SK-N-SH (cell line): Measurements from ENCODE around the gene PAOX. TPM values are rescaled to one million over a fixed set of nuclear protein-coding genes. Genes with fewer than 3 reads are reported as not detected.

ENCODE experiments used
- CTCF ChIA-PET: fragments of 300-600, 350-600 bp; formaldehyde crosslinking; extraction: SDS; loops from one replicate; lab custom pipeline; 2021; lab: Yijun Ruan, JAX
- POLR2A ChIA-PET: fragments of 350-600 bp; sonication (Branson Sonifier 250); formaldehyde crosslinking; extraction: SDS; loops from one replicate; lab custom pipeline; 2020; ENCODE audit warnings: antibody characterized with exemption, inconsistent platforms; lab: Yijun Ruan, JAX
- DNase-seq: peaks from one replicate; pipeline ENCODE4 v3.0.0; 2012
- H2AFZ ChIP-seq: fragments of 200-600 bp; sonication (generic); 2 replicates; pipeline ENCODE4 v1.8.1; 2016; ENCODE audit warnings: antibody characterized with exemption, mild to moderate bottlenecking, low read depth
- H3F3A ChIP-seq: fragments of 200-600 bp; sonication (generic); replicated peaks from 2 replicates; pipeline ENCODE3; 2016; ENCODE audit warnings: antibody characterized with exemption, mild to moderate bottlenecking; ENCODE audit not compliant: insufficient read depth
- H3K27ac ChIP-seq, 2 experiments: fragments of 200-500 bp in 1 of 2; fragments of 200-600 bp in 1 of 2; sonication (Bioruptor generic) in 1 of 2; sonication (generic), shearing (Covaris generic) in 1 of 2; 2 replicates each; pipeline versions ENCODE4 v1.5.1 to v1.6.1; 2014 to 2016; ENCODE audit warnings: low read depth in 2 of 2, inconsistent platforms in 1 of 2, low read length in 1 of 2, mild to moderate bottlenecking in 1 of 2, mixed read lengths in 1 of 2
- H3K27me3 ChIP-seq: fragments of 200-600 bp; sonication (generic), shearing (Covaris generic); 2 replicates; pipeline ENCODE4 v1.6.1; 2016; ENCODE audit warnings: mixed run types; ENCODE audit not compliant: insufficient read depth
- H3K36me3 ChIP-seq, 2 experiments: fragments of 200-500 bp in 1 of 2; fragments of 200-600 bp in 1 of 2; sonication (Bioruptor generic) in 1 of 2; sonication (generic) in 1 of 2; replicated peaks in 1 of 2; 2 replicates each; pipeline versions ENCODE3 to v1.5.1; 2014 to 2016; ENCODE audit warnings: low read length in 1 of 2, mild to moderate bottlenecking in 1 of 2; ENCODE audit not compliant: insufficient read depth in 2 of 2, control insufficient read depth in 1 of 2
- H3K4me1 ChIP-seq, 2 experiments: fragments of 200-500 bp in 1 of 2; fragments of 200-600 bp in 1 of 2; sonication (Bioruptor generic) in 1 of 2; sonication (generic), shearing (Covaris generic) in 1 of 2; 2 replicates each; pipeline versions ENCODE4 v1.5.1 to v1.6.1; 2014 to 2016; ENCODE audit warnings: low read depth in 1 of 2, low read length in 1 of 2, mixed run types in 1 of 2; ENCODE audit not compliant: insufficient read depth in 2 of 2, control insufficient read depth in 1 of 2
- H3K4me2 ChIP-seq: fragments of 200-600 bp; sonication (generic), shearing (Covaris generic); 2 replicates; pipeline ENCODE4 v1.6.1; 2017; ENCODE audit warnings: mixed run types
- H3K4me3 ChIP-seq, 2 experiments: fragments of 200-500 bp in 1 of 2; fragments of 200-600 bp in 1 of 2; sonication (Bioruptor generic) in 1 of 2; sonication (generic), shearing (Covaris generic) in 1 of 2; 2 replicates each; pipeline versions ENCODE4 v1.5.1 to v1.8.1; 2014 to 2016; ENCODE audit warnings: low read depth in 2 of 2, inconsistent platforms in 1 of 2, low read length in 1 of 2, mild to moderate bottlenecking in 1 of 2, mixed read lengths in 1 of 2, moderate library complexity in 1 of 2
- H3K79me2 ChIP-seq: fragments of 200-600 bp; sonication (generic); 2 replicates; pipeline ENCODE4 v1.8.1; 2017; ENCODE audit warnings: mild to moderate bottlenecking; ENCODE audit not compliant: insufficient read depth
- H3K9ac ChIP-seq: fragments of 200-600 bp; sonication (generic); 2 replicates; pipeline ENCODE4 v1.6.1; 2017; ENCODE audit warnings: mixed run types
- H3K9me2 ChIP-seq: fragments of 200-600 bp; sonication (generic); 2 replicates; pipeline ENCODE4 v1.6.1; 2017; ENCODE audit warnings: mixed run types
- H3K9me3 ChIP-seq: fragments of 200-600 bp; sonication (generic); 2 replicates; pipeline ENCODE4 v1.6.1; 2017; ENCODE audit warnings: mixed run types, mild to moderate bottlenecking, moderate library complexity
- H4K20me1 ChIP-seq: fragments of 200-600 bp; sonication (generic); 2 replicates; pipeline ENCODE4 v1.6.1; 2017; ENCODE audit warnings: mild to moderate bottlenecking, mixed run types; ENCODE audit not compliant: insufficient read depth
- ELF1 ChIP-seq: IDR thresholded peaks from 2 replicates; pipeline ENCODE4 v1.4.0; 2012
- EZH2phosphoT487 ChIP-seq: fragments of 200-600 bp; sonication (generic); IDR thresholded peaks from 2 replicates; pipeline ENCODE4 v1.6.1; 2017; ENCODE audit warnings: low read depth, mixed run types, mild to moderate bottlenecking, antibody characterized with exemption, moderate library complexity, borderline replicate concordance
- FOSL2 ChIP-seq: IDR thresholded peaks from 2 replicates; pipeline ENCODE4 v1.4.0; 2012; ENCODE audit warnings: low read depth, mild to moderate bottlenecking, moderate library complexity, borderline replicate concordance
- FOXJ3 ChIP-seq: sonication (generic); formaldehyde crosslinking; IDR thresholded peaks from 2 replicates; pipeline ENCODE4 v1.5.1; 2020; ENCODE audit warnings: mild to moderate bottlenecking, missing genetic modification reagents
- FOXM1 ChIP-seq: IDR thresholded peaks from 2 replicates; pipeline ENCODE4 v1.4.0; 2012; ENCODE audit warnings: low read depth, mild to moderate bottlenecking
- GABPA ChIP-seq: IDR thresholded peaks from 2 replicates; pipeline ENCODE4 v1.4.0; 2012; ENCODE audit warnings: low read depth, mild to moderate bottlenecking
- GATA2 ChIP-seq: sonication (generic); formaldehyde crosslinking; IDR thresholded peaks from 2 replicates; pipeline ENCODE4 v1.5.0; 2020; ENCODE audit warnings: mild to moderate bottlenecking, missing genetic modification reagents
- MXI1 ChIP-seq: IDR thresholded peaks from 2 replicates; pipeline ENCODE4 v1.6.1; 2012; ENCODE audit warnings: mild to moderate bottlenecking, low read depth, low read length, improper control_type of control experiment
- NRF1 ChIP-seq: IDR thresholded peaks from 2 replicates; pipeline ENCODE4 v1.6.1; 2012; ENCODE audit warnings: low read depth, mild to moderate bottlenecking, low read length
- RFX5 ChIP-seq: IDR thresholded peaks from 2 replicates; pipeline ENCODE4 v1.6.1; 2012; ENCODE audit warnings: mild to moderate bottlenecking, improper control_type of control experiment, low read length
- WGBS: methylation state at CpG from one replicate; pipeline ENCODE4 v1.1.6; 2017; ENCODE audit warnings: low lambda C conversion rate; 5-methylcytosine and 5-hydroxymethylcytosine counted together
- polyA plus RNA-seq, 3 experiments: library from polyadenylated mRNA; depleted of rRNA; stranded (reverse); fragments of >200 nt; gene quantifications; 2 replicates each; pipeline ENCODE4 v1.2.3, GENCODE V29; 2012
- TF ChIP-seq, protein P1 (sequence below): IDR thresholded peaks from 2 replicates; pipeline ENCODE4 v1.4.0; 2012; ENCODE audit warnings: low read depth, borderline replicate concordance

PAOX gene
- polyA plus RNA-seq, 1 of the 3 experiments (the other 2 are of a cell fraction), result 6.2 TPM

- CTCF ChIA-PET, result interaction anchor here (0.9 to 1.4 kb wide), 4 partner anchors 9 to 98 kb away, joined by 3 to 5 read pairs (median 4); no protein-coding TSS in a partner anchor
- Histone ChIP-seq H3K79me2 (no peaks in the 10 kb centered on the region), H3K9ac (no peak overlapping the region), H4K20me1 (peaks cover 20% of the 10 kb centered on the region; the same call in 1 of the 2 replicates), H3K27me3 (no peaks in the 10 kb centered on the region), H3K9me3 (no peaks in the 10 kb centered on the region), H3K4me3 (no peak overlapping the region), H3F3A (no peaks in the 10 kb centered on the region), H2AFZ (no peak overlapping the region), H3K36me3 (peaks cover 0 to 22% of the 10 kb centered on the region in 2 experiments), H3K27ac (no peak overlapping the region), H3K4me1 (no peaks in the 10 kb centered on the region; a peak in 1 of 4 replicates), H3K4me2 (no peak overlapping the region), H3K9me2 (no peaks in the 10 kb centered on the region)
- TF ChIP-seq RFX5, result no peak
- no peak for TF ChIP-seq GABPA
- TF ChIP-seq FOXJ3 (CRISPR knock-in tag), result no peak
- no peak for TF ChIP-seq ELF1
- TF ChIP-seq GATA2 (CRISPR knock-in tag), result no peak
- no peak for TF ChIP-seq EZH2phosphoT487
- no peak for TF ChIP-seq MXI1
- no peak for TF ChIP-seq FOSL2
- TF ChIP-seq, protein P1, sequence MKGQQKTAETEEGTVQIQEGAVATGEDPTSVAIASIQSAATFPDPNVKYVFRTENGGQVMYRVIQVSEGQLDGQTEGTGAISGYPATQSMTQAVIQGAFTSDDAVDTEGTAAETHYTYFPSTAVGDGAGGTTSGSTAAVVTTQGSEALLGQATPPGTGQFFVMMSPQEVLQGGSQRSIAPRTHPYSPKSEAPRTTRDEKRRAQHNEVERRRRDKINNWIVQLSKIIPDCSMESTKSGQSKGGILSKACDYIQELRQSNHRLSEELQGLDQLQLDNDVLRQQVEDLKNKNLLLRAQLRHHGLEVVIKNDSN, result no peak
- no peak for TF ChIP-seq NRF1
- WGBS, result 87% methylated on average over 10 of the region's 17 CpGs
- POLR2A ChIA-PET, result no interaction called here
- DNase-seq, result peak; percentile 41
Observed at GRCh38 chr10:133421336-133422222, 42.5 kb downstream of the PAOX start.

DNA sequence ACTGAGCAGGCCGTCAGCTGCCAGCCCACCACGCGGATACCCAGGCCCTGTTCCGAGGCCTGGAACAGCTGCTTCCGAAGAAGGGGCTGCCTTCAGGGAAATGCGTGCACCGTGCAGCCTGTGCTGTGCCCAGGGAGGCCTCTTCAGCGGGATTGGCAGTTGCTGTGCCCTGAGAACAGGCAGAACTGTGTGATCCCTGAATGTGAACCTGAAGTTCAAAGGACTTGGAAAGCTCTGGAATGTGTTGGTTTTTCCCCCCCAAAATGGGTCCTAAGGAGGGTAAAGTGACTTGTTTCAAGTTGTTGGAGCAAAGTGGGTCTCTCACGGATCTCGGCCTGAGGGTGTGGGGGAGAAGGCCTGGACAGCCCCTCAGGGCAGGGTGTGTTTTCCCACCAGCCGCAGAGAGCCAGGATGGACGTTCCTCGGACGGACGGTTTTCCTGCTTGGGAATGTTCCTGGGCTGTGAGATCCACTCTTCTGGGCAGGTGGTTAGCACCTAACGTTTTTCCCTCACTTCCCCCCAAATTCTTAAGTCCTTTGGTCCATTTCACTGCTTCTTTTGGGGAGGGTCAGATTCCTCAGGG is 43.3 kb downstream of the PAOX start:
- POLR2A ChIA-PET, result no interaction called here
- Histone ChIP-seq H3K9me2 (no peaks in the 10 kb centered on the region), H3F3A (no peaks in the 10 kb centered on the region), H3K4me3 (no peak overlapping the region), H3K4me2 (no peak overlapping the region), H3K4me1 (no peaks in the 10 kb centered on the region; a peak in 1 of 4 replicates), H4K20me1 (peaks cover 20% of the 10 kb centered on the region; the same call in 1 of the 2 replicates), H3K9ac (no peak overlapping the region), H3K79me2 (no peaks in the 10 kb centered on the region), H2AFZ (no peak overlapping the region), H3K36me3 (peaks cover 0 to 22% of the 10 kb centered on the region in 2 experiments), H3K27me3 (no peaks in the 10 kb centered on the region), H3K9me3 (no peaks in the 10 kb centered on the region), H3K27ac (no peak overlapping the region)
- CTCF ChIA-PET, result interaction anchor here (1.2 to 1.4 kb wide), 2 partner anchors 93 to 98 kb away, joined by 3 to 4 read pairs; no protein-coding TSS in a partner anchor
- TF ChIP-seq FOXM1, result no peak
- WGBS, result 87% methylated on average over 14 of the region's 16 CpGs
- peak; percentile 31 for DNase-seq
